ENCODE measurements around the gene TTLL11.

TTLL11 gene

DNA sequence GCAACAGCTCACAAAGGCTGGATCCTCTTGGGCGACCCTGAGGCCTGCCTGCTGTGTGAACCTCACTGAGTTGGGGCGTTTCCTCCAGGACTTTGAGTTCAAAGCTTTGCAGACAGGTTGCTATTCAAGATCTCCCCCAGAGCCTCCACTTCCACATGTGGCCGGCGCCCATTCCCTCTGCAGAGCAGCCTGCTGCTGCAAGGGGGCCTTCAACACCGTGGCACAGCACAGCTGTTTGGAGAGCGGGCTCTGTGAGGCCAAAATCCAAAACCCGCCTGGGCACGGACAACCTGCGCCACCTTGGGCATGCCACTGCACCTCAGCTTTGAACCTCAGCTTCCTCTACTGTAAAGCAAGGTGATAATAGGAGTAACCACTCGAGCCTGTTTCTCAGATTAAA is 281.4 kb downstream of the TTLL11 start:
- no peaks in the 10 kb centered on the region for H3K36me3 ChIP-seq (replicated peaks)
- DNase-seq, result no peak
- no peak overlapping the region for H3K27ac ChIP-seq
- TF ChIP-seq CTCF (IDR thresholded peaks at IDR 0.05; ENCODE audit: low read depth, low read length, missing control alignments), result no peak
- H3K4me3 ChIP-seq (ENCODE audit: low read depth, low read length), result no peak overlapping the region
- in situ Hi-C loops (cut with HindIII; ENCODE audit: low pct_ligation_motif_present, low sequenced_read_pairs), result no loop called here
- no peaks in the 10 kb centered on the region for H3K27me3 ChIP-seq (replicated peaks)

DNA sequence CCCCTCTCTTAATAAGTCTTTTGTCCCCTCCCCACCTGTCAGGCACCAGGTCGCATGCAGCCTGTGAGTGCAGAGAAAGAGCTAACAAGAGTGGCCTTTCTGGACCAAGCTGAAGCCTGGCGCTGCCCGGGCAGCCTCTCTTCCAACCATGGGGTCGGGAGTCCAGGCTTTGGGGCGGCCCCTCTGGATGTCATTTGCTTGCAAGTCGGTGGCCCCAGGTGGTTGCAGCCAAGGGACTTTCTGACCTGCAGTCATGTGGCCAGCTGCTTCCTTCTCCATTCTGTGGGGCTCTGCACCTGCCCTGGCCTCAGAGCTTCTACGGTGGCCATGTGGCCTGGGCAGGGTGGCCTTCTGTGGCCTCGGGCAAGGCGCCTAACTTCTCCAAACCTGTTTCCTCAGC is 282.0 kb downstream of the TTLL11 start:
- no peak for TF ChIP-seq CTCF (IDR thresholded peaks at IDR 0.05; ENCODE audit: low read depth, low read length, missing control alignments)
- Histone ChIP-seq H3K4me3 (ENCODE audit: low read depth, low read length) (no peak overlapping the region), H3K27ac (no peak overlapping the region), H3K27me3 (replicated peaks) (no peaks in the 10 kb centered on the region), H3K36me3 (replicated peaks) (no peaks in the 10 kb centered on the region)
- DNase-seq, result no peak
- in situ Hi-C loops (cut with HindIII; ENCODE audit: low pct_ligation_motif_present, low sequenced_read_pairs), result no loop called here

DNA sequence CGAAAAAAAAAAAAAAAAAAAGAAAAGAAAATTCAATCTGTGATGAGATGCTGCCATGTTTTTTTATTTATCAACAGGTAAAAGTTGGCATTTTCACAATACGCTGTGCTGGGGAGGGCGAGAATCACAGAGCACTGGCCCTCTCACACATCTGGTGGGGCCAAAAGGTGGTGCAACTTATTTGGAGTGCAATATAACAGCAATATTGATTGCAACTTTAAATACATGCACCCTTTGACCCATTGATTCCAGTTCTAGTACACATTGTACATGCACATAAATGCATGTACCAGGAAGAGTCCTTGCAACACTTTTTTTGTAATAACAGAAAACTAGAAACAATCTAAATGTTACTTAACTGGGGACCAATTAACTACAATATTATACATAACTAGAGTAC is 282.6 kb downstream of the TTLL11 start:
- H3K27ac ChIP-seq, result no peak overlapping the region
- no peaks in the 10 kb centered on the region for H3K27me3 ChIP-seq (replicated peaks)
- in situ Hi-C loops (cut with HindIII; ENCODE audit: low pct_ligation_motif_present, low sequenced_read_pairs), result no loop called here
- TF ChIP-seq CTCF (IDR thresholded peaks at IDR 0.05; ENCODE audit: low read depth, low read length, missing control alignments), result no peak
- DNase-seq, result no peak
- H3K36me3 ChIP-seq (replicated peaks), result no peaks in the 10 kb centered on the region
- no peak overlapping the region for H3K4me3 ChIP-seq (ENCODE audit: low read depth, low read length)

DNA sequence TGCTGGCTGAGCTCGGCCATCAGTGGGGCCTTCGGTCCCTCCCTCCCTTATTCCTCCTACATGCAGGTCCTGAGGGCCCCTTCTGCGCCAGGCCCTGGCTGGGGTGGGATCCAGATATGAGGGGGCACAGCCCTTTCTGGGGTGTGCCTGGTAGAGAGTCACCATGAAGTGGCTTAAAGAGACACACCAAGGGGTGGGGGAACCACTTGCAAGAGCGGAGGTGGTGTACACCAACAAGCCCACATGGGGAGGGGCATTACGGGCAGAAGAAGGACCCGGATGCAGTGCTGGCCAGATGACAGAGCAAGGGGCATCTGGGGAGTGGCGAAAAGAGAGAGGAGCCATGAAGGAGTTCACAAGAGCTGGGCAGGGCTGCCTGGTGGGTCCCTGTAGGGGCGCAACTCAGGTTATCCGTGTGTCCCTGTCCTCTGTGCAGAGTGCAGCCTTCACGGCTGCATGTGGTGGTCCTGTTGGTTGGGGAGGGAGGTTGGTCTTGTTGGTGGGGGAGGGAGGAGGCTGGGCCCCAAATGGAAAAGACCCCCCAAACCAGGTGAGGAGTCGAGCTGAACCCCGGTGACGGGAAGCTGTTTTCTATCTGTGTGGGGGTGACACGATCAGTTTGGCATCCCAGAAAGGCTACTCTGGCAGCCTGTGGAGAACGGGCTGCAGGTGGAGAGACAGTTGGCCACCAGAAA is 283.6 kb downstream of the TTLL11 start:
- in situ Hi-C loops (cut with HindIII; ENCODE audit: low pct_ligation_motif_present, low sequenced_read_pairs), result no loop called here
- no peak for TF ChIP-seq CTCF (IDR thresholded peaks at IDR 0.05; ENCODE audit: low read depth, low read length, missing control alignments)
- no peaks in the 10 kb centered on the region for H3K27me3 ChIP-seq (replicated peaks)
- DNase-seq, result no peak
- no peak overlapping the region for H3K27ac ChIP-seq
- H3K4me3 ChIP-seq (ENCODE audit: low read depth, low read length), result no peak overlapping the region
- no peaks in the 10 kb centered on the region for H3K36me3 ChIP-seq (replicated peaks)

DNA sequence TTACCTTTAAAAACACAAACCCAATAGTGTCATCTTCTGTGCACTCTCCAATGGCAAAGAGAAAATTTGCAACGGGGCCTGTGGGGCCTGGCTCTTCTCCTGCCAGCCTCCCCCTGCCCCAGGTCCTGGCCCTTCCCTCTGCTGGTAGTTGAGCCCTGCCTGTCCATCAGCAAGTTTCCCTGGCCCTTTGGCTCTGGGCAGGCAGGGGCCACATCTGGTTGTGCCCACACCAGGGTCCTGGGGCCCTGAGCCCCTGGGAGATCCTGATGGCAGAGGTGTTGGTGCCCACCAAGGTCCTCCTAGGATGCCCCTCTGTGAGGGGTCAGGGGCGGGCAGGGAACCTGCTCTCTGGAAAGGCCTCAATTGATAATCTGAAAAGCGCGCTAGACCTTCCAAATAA is 284.3 kb downstream of the TTLL11 start:
- TF ChIP-seq CTCF (IDR thresholded peaks at IDR 0.05; ENCODE audit: low read depth, low read length, missing control alignments), result no peak
- Histone ChIP-seq H3K4me3 (ENCODE audit: low read depth, low read length) (no peak overlapping the region), H3K36me3 (replicated peaks) (no peaks in the 10 kb centered on the region), H3K27me3 (replicated peaks) (no peaks in the 10 kb centered on the region), H3K27ac (no peak overlapping the region)
- no peak for DNase-seq
- in situ Hi-C loops (cut with HindIII; ENCODE audit: low pct_ligation_motif_present, low sequenced_read_pairs), result no loop called here

DNA sequence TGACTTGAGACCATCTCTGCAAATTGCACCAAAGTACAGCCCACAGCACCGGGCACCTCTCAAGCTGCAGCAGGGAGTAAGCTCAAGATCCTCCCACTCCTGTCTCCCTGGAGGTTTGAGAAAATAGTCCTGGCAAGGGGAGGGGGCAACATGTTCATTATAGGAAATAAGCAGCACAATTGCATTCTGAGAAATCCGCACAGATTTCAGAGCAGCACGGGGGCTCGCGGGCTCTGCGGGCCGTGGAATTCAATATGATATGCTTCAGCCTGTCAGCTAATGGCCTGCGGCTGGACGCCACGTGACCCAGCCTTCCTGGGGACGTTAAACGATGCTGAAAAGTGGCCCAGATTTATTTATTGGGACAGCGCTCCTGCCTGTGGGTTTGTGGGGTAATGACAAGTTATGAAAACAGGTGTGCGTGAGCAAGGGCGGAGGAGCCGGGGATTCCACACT is 285.3 kb downstream of the TTLL11 start:
- no peak for DNase-seq
- Histone ChIP-seq H3K27ac (no peak overlapping the region), H3K36me3 (replicated peaks) (no peaks in the 10 kb centered on the region), H3K4me3 (ENCODE audit: low read depth, low read length) (no peak overlapping the region), H3K27me3 (replicated peaks) (no peaks in the 10 kb centered on the region)
- TF ChIP-seq CTCF (IDR thresholded peaks at IDR 0.05; ENCODE audit: low read depth, low read length, missing control alignments), result no peak
- in situ Hi-C loops (cut with HindIII; ENCODE audit: low pct_ligation_motif_present, low sequenced_read_pairs), result no loop called here
